Stimulated activated CD4-positive, alpha-beta T cell treated with anti-CD3 and anti-CD28 coated beads, Interleukin-2, amount 100 ng/mL, for 24 hours (primary cell): ENCODE data around the gene GPR108.
"Not testable (repeated sequence)": the region's sequence is repeated elsewhere in the genome, so short reads cannot be mapped to it uniquely, and the experiment has no call there.

Experiments used
- DNase-seq, 2 donors: peaks; one replicate each; pipeline ENCODE4 v3.0.0-alpha.2; 2020

Gene GPR108

DNA sequence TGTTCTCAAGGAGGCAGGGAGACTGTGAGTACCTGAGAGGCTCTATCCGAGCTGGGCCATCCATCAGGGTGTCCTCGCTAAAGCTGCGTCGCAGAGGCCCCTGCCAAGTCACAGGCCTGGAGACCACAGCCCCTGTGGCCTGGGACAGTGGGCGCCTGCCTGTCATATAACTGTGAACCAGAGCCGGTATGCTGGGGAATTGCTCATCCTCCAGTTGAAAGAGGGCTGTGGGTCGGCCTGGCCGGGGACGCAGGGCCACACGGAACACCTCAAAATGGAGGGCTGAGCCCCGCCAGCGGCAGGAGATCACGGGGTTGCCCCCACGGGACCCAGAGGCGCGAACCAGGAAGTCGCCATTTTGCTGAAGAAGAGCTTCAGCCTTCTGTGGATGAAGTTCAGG is 23.2 kb upstream of the GPR108 start:
- no peak for DNase-seq

DNA sequence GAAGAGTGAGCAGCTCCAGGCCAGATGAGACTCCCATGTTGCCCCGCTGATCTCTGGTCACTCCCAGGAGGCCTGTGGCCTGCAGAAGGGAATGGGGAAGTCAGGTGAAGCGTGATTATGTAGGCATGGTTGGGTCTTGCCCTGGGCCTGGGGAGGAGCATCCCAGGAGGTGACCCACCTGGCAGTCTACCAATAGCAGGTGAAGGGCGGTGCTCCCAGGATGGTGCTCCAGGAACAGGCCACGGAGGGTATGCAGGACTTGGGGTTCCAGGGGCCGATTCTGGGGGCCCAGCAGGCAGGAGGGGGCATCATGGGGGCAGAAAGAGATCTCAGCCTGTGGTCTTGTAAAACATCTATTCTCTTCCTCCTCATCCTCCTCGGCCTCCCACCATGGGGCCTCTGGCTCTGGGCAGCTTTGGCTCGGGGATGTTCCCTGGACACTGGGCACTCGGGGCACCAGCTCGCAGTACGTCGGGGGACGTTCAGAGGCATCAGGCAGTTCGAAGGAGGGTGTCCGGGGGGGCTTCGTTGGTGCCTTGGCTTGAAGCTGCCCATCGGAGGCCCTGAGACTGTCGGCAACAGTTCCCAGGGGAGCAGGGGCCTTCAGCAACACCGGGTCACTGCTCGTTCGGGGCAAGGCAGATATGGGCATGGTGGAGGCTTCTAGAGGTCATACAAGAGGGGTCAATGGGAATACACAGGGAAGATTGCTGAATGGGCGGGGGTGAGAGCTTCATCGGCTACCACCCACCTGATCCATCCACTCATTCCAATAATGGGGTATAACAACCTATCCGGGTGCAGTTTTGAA is 17.5 kb upstream of the GPR108 start:
- no peak for DNase-seq

DNA sequence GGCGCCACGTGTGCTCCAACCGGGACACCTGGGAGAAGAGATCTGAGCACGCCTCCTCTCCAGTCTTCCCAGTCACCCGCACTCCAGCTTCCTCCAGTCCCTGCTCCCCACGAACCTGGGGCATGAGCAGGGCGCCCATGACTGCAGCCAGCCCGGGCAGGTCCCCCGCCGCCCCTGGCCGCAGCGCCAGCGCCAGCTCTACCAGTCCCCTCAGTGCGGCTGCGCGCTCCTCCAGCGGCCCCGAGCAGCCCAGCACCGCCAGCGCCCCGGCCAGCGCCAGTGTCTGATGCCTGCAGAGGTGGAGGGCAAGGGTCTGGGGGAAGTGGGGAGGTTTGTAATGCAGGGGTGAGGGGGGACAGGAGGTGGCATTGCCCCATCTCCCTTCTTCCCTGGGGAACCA is 16.8 kb upstream of the GPR108 start:
- DNase-seq = no peak

DNA sequence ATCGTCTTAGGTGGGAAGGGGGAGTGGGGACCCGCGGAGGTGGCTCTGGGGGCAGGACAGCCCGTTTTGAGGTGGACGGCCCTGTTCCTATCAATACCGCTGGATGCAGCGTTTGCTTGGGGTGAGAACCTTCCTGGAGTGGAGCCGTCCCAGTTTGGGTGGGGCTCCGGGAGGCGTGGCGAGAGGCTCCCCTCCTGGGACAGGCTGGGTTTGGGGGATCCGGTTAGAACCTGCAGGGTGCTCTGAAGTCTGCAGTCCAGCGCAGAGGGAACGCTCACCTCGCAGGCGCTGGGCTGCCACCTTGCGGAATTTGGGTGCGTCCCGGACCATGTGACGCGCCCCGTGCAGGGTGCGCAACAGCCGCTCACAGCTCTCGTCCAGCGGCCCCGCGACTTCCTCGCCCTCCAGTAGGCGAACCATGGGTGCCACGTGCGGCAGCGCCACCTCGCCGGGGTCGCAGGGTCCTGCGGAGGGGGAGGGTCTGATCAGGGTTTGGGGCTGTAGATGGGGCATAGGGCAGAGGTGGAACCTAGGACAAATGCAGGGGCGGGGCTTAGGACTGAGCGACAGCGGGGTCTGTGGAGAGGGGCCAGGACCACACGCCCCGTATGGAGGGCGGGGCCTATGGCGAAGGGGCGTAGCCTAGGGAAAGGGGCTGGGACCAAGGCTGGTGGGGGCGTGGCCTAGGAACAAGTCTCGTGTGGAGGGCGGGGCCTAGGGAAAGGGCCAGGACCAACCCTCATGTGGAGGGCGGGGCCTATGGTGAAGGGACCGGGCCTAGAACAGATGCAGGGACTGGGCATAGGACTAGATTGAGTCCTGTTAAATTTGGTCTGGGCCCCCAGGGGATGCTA is 16.0 kb upstream of the GPR108 start:
- peak; percentile 86 to 91 for DNase-seq

DNA sequence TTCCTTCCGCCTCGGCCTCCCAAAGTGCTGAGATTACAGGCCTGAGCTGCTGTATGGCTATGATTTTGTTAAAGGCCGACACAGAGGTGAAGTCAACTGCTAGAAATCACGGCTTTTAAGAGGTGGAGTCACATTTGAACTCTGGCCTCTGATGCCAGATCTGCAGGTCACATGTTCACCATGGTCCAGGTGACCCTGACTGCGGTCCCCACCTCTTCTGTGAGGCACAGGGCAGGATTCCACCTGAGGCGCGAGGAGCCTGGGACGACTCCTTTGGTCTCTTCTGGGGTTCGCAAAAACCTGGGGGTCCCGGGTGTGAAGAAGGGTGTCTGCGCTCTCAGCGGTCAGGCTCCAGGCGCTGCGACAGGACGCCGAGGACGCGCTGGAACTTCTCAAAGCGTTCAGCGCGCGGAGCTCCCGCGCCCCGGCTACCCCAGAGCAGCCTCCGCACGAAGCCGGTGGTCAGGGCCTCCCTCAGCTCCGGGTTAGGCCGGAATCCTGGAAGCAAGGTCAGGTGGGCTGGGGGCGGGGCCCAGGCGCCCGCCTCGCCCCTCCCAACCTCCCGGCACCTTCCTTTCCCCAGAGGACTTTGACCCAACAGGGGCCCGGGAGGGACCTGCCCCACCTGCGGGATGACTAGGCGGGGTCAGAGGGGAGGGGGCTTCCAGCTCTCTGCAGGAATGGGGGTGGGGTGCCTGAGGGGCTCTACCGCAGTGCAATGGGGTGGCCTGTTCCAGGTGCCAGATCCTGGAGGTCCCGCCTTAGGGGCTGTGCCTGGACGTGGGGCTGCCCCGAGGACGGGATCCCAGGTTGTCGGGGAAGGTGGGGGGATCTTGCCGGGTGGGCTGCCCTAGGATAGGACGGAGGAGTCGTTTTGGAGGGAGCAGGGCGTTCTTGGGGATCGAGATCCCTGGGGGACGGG is 15.1 kb upstream of the GPR108 start:
- no peak for DNase-seq

DNA sequence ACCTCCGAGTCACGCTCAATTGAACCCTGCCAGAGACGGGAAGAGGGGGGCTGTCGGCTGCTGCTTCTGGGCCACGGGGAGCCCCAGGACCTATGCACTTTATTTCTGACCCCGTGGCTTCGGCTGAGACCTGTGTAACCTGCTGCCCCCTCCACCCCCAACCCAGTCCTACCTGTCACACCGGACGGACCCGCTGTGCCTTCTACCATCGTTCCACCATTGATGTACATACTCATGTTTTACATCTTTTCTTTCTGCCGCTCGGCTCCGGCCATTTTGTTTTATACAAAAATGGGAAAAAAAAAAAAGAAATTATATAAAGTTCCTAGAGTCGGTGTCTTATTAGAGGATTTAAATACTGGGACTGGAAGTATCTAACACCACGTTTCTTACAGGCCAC is 13.8 kb upstream of the GPR108 start:
- DNase-seq = no peak

DNA sequence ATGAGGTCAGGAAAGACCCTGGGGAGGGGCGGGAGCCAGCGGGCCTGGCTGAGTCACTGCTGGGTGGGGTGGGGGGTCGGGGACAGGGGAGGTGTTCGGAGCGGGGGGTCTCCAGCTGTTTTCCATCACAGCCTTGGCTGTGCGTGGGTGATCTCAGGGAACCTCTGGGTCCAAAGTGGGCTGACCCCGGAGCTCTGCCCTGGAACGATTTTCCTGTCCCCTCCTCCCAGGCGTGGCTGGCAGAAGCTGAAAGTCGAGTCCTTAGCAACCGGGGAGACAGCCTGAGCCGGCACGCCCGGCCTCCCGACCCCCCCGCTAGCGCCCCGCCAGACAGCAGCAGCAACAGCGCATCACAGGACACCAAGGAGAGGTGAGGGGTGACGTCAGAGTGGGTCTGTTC is 12.7 kb upstream of the GPR108 start:
- no peak for DNase-seq

DNA sequence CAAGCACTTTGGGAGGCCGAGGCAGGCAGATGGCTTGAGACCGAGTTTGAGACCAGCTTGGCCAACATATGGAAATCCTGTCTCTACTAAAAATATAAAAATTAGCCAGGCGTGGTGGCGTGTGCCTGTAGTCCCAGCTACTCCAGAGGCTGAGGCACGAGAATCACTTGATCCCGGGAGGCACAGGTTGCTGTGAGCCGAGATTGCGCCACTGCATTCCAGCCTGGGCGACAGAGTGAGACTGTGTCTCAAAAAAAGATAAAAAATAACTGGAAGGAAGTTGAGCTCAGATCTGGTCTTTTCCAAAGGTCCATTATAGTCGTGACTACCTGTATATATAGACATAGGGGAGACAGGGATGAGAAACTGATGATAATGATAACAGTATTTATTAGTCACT is 11.2 kb upstream of the GPR108 start:
- not testable (repeated sequence) for DNase-seq

DNA sequence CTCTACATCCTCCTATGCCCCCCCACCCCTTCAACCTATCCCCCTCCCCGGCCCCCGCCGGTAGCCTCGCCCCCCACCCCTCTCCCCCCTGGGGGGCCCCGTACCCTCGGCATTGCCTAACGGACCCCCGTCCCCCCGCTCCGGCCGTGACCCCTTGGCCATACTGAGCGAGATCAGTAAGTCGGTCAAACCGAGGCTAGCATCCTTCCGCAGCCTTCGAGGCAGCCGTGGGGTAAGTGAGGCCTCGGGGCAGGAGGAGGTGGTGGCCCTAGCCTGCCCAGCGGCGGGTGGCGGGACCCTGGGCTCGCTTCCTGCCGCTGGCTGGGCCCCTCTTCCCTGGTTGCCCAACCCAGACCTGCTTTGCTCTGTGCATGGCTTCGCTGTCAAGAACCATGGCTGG is 8.6 kb upstream of the GPR108 start:
- no peak for DNase-seq

DNA sequence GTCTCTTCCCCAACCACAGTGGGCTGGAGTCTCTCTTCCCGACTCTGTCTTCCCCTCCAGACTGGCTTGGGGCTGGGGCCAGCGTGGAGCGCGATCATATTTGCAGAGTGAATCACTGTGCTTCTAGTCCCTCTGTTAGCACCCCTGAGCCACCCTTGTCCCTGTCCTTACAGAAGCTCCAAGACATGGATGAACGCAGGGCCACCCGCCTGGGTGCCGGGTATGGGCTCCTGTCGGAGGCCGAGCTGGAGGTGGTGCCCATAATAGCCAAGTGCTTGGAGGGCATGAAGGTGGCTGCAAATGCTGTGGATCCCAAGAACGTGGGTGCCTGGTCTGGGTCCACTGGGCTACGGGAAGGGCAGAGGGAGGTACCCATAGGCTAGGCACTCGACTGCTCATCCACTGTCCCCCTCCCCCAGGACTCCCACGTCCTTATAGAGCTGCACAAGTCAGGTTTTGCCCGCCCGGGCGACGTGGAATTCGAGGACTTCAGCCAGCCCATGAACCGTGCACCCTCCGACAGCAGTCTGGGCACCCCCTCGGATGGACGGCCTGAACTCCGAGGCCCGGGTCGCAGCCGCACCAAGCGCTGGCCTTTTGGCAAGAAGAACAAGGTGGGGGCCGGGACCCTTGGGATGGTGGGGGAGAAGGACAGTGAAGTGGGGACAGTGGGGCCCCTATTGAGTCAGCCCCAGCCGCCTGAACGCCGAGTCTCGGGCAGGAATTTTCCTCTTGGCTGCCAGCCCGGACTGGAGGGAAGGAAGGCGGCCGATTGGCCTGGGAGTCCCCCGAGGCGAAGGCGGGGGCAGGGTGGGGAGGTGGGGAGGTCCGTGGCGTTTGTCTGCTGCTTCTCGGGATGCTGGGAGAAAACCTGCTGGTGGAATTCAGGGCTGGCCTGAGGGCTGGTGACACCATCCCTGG is 7.3 kb upstream of the GPR108 start:
- no peak for DNase-seq

DNA sequence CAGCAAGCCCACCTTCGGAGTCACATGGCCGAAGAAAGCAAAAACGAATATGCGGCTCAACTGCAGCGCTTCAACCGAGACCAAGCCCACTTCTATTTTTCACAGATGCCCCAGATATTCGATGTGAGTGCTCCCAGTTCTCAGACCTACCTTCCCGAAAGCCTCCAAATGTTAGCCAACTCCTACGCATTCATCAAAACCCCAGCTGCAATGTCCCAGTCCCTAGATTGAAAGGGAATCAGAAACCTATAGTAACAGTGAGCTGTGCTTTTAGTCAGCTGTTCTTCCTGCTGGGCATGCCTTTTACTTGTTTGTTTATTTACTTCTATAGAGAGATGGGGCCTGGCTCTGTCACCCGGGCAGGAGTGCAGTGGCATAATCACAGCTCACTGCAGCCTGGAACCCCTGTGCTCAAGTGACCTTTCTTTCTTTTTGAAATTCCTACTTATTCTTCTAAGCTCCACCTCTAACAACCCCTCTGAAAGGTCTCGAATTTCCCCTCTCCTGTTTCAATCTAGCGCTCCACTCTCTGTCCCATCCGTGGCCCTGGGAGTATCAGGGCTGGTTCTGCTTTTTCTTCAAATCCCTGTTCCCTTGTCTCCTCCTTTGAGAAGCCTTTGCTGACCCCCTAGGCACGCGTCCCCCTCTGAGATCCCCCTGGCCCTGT is 6.5 kb upstream of the GPR108 start:
- no peak for DNase-seq

DNA sequence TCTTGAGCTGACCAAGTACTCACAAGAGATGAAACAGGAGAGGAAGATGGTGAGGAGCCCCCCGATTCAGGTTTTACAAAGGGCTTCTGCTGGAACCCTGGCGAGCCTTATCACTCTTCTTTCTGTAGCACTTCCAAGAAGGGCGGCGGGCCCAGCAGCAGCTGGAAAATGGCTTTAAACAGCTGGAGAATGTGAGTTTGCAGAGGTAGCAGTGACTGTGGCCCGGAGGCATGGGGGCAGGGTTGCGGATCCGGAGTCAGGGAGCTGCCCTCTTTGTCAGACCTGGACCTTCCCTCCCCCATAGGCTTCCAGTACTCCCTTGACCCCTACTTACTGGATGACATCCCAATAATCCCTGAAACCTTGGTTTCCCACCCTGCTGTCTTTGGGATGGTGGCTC is 5.7 kb upstream of the GPR108 start:
- no peak for DNase-seq

DNA sequence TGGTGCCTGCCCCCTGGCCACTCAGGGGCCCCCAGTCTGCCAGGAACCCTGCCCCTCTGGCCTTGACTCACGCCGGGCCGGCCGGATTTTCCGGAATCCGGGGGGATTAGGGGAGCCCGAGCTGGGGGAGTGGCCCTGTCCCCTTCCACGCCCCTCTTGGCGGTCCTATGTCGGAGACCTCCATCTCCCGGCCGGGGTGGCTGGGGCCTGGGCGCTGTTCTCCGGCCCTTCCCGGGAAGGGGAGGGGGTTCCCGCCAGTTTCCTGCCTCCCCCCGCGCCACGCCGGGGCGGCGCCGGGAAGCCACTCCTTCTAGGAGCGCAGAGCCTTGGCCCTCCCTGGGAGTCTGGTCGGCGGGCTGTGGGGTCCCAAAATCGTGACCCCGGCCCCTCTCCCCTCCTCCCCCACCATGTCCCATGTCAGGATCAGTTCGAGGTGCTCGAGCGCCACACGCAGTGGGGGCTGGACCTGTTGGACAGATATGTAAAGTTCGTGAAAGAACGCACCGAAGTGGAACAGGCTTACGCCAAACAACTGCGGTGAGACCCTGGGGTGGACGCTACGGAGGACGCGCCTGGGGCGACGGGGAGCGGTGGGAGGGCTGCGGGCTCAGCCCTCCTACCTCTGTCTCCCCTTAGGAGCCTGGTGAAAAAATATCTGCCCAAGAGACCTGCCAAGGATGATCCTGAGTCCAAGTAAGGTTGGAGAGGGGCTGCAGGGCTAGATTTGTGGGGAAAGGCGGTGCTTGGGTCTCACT is 3.4 kb upstream of the GPR108 start:
- DNase-seq = peak; percentile 26 to 28

DNA sequence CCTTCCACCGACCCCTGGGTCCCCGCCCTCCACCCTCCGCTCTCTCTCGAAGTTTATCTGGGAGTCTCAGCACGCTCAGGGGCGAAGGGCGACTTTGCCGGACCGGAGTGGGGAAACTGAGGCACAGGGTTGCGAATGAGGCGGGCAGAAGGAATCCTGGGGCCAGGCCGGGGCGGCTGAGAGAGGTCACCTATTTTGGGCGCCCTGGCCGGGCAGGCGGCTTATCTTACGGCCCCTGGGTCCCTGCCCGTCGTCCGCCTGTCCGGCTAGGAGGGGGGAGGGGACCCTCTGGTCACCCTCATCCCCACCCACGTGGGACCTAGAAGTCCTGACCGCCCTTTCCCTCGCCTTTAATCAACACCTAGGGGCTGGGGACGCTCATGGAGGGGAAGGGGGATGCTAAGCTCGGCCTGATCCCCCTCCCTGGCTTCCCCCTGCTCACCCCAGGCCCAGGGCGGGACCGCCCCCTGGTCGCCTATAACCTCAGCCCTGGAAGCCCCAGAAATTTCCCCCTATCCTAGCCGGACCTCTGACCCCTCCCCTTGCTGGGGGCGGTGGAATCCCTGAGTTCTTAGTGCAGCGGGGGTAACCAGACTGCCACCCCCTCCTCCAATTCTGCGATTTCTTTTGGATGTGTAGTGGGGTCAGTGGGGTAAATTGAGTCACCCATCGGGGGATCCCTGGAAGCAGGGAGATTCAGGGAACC is 2.7 kb upstream of the GPR108 start:
- peak; percentile 33 to 39 for DNase-seq

DNA sequence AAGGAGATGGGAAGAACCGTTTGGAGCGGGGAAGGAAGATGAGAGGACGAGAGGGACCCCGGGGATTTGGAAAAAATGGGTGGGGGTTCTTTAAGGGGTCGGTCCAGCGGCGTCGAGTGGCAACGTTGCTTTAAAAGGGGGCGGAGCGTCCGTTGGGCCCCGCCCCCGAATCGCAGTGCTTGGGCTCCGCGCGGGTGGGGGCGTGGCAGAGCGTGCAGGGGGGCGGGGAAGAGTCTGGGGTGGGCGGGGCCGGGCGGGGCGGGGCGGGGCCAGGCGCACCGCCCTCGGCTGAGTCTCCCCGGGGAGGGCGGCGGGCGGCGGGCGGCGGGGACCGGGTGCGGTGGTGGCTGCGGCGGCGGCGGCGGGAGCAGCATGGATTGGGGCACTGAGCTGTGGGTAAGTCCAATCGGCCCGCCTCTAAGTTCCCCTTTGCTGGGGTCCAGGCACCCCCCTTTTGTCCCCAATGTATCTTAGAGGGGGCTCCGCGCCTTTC is 2.1 kb upstream of the GPR108 start, which contains the start of gene TRIP10:
Gene TRIP10, plus strand, starts transcription at position 291 of the 493 bp plus-strand sequence. Its CDS starts 82 bp downstream, at position 373.
- DNase-seq = peak; percentile 82 to 83

DNA sequence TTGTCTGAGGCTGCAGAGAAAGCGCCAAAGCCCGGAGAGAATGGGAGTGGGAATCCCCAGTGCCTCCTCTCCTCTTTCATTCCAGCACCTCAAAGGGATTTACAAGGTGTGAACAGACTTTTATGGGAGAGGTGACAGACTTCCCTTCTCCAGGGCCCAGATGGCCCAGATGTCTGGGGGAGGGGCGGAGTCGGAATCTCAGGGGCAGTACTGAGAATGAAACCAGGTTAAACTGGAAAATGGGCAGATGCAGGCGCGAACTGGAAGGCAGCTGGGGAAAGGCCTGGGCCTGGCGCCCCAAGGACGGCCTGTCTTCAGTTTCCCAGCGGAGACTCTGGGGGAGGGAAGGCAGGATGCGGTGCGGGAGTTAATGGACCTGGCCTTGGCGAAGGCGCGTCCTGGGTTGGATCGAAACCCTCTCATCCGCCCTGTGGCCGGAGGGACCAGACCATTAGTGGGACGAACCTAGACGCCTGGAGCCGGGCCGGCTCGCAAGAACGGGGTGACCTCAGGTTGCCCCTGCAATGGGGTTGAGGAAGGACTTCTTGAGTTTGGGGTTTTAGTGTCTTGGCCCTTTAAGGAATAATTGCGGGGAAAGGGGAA is 1.5 kb upstream of the GPR108 start:
- DNase-seq = peak in 1 of 2 donors; percentile 34

DNA sequence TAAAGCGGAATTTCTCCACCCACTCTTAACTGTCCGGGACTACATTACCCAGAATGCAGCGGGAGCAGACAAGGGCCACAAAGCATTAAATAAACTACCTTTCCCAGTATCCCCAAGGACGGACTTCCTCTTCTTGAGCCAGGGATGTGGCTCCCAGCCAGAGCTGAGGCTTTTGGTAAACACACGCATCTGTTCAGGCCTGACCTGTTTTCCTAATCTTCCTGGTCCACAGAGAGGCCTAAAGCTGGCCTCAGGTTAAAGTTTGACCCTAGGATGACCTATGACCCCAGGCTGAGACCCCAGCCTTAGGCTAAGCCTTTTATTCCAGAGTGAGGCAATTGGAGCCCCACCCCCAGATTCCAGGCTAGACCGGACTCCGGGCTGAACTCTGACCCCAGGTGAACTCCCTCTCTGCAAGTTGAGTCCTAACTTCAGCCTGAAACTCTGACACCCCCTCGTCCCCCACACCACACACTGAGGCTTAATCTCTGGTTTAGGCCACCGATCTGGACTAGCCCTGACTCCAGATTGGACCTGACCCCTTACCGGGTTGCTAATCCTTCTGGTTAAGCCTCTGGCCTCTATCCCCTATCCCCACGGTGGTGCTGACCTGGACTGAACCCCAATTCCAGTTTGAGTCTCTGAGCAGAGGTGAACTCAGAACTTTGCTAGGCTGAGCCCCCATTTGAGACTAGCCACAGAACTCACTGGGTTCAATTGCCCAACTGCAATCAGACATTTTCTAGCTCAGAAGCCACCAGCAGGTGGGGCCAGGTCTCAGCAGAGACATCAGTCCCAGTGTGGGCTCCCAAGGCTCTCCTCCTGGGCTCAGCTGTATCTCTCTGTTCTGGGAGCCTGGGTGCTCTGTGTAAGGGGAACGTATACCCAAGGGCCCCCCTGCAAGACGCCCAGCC is 750 bp upstream of the GPR108 start:
- DNase-seq = peak; percentile 80 to 81

DNA sequence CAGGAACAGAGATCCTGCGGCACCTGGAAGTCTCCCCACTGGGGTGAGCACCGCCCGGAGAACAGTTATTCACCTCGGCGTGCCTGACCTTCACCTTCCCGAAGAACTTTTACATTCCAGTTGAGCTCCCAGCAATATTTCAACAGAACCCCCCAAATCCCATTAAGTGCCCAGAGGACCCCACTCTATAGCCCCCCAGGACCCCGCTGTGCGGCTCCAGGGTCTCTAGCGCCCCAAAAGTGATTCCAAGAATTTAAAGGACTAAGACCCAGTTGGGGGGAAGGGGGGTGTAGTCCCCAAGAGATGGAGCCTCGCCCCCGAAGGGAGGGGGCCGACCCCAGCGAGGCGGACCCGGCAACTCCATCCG is 480 bp downstream of the GPR108 start:
- DNase-seq = no peak
